GM18526 (cell line): ENCODE data around the gene GNAO1.

Source experiments
- POLR2A ChIP-seq: IDR thresholded peaks from 3 replicates; pipeline ENCODE4 v1.6.1; 2011; ENCODE audit not compliant: insufficient read length; ENCODE audit errors: extremely low read depth

GNAO1 gene

GRCh38 chr16:56193951-56194726 is 2.9 kb downstream of the GNAO1 start:
- TF ChIP-seq POLR2A, result no peak

GRCh38 chr16:56195151-56195550 is 3.9 kb downstream of the GNAO1 start:
- no peak for TF ChIP-seq POLR2A

- TF ChIP-seq POLR2A, result no peak
These were observed 5.1 kb downstream of the GNAO1 start for GRCh38 chr16:56196381-56196780.

- no peak for TF ChIP-seq POLR2A
These were observed 6.1 kb downstream of the GNAO1 start for GRCh38 chr16:56197192-56197992.

GRCh38 chr16:56198006-56198754 is 6.9 kb downstream of the GNAO1 start:
- TF ChIP-seq POLR2A, result no peak

- TF ChIP-seq POLR2A, result no peak
These were observed 7.4 kb downstream of the GNAO1 start for GRCh38 chr16:56198755-56199114.

- TF ChIP-seq POLR2A, result no peak
These were observed 7.9 kb downstream of the GNAO1 start for GRCh38 chr16:56199164-56199563.

GRCh38 chr16:56201030-56201429 is 9.7 kb downstream of the GNAO1 start:
- no peak for TF ChIP-seq POLR2A

GRCh38 chr16:56202036-56202435 is 10.7 kb downstream of the GNAO1 start:
- TF ChIP-seq POLR2A, result no peak

- TF ChIP-seq POLR2A, result no peak
These were observed 11.8 kb downstream of the GNAO1 start for GRCh38 chr16:56203052-56203451.

GRCh38 chr16:56204816-56205215 is 13.5 kb downstream of the GNAO1 start:
- no peak for TF ChIP-seq POLR2A

- no peak for TF ChIP-seq POLR2A
These were observed 15.7 kb downstream of the GNAO1 start for GRCh38 chr16:56206951-56207350.

- no peak for TF ChIP-seq POLR2A
These were observed 16.1 kb downstream of the GNAO1 start for GRCh38 chr16:56207421-56207820.

- TF ChIP-seq POLR2A, result no peak
These were observed 20.2 kb downstream of the GNAO1 start for GRCh38 chr16:56211435-56211981.

- no peak for TF ChIP-seq POLR2A
These were observed 20.9 kb downstream of the GNAO1 start for GRCh38 chr16:56212144-56212543.
